ENCODE measurements around the gene RGS10. TPM values are rescaled to one million over a fixed set of nuclear protein-coding genes. Genes with fewer than 3 reads are reported as not detected.

The RGS10 gene
- total RNA-seq, 1 experiment from 2014 or later = 46.0 TPM

DNA sequence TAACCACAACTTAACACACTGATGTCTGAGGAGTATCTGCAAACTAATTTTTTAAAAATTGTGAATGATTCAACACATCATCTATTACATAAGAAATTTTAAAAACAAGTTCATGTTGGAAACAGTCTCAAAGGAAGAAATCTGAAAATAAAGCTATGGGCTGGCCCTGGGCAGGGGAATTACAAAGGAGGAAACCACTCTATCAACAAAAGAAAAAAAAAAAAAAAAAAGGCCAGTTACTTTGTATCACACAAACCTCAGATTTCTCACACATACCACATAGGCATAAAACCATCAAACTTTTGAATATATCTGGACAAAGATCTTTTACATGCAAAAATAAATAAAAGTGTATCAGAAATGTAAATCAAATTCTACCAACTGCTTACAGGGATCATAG is 33.5 kb upstream of the RGS10 start:
- H3K27ac ChIP-seq = no peak overlapping the region
- no peaks in the 10 kb centered on the region for H4K20me1 ChIP-seq (ENCODE audit: insufficient read depth)
- ChIA-PET CTCF (no interaction called here), POLR2A (ENCODE audit: unreplicated experiment) (no interaction called here)
- peaks cover 15% of the 10 kb centered on the region; the same call in 1 of the 2 replicates for H3K36me3 ChIP-seq (ENCODE audit: low read depth)
- no peaks in the 10 kb centered on the region for H3K9me3 ChIP-seq (ENCODE audit: insufficient read depth, low read depth)
- BruUV-seq (replicated peaks) = no TSS peak
- H3K4me1 ChIP-seq (replicated peaks; ENCODE audit: insufficient read depth) = no peaks in the 10 kb centered on the region
- peaks cover 18% of the 10 kb centered on the region for H3F3A ChIP-seq (ENCODE audit: insufficient read depth, low read depth)
- no peaks in the 10 kb centered on the region for H3K27me3 ChIP-seq (ENCODE audit: insufficient read depth, low read depth)
- no peaks in the 10 kb centered on the region for H3K9me2 ChIP-seq (ENCODE audit: insufficient read depth)
- no peak for TF ChIP-seq EZH2 (IDR thresholded peaks at IDR 0.05; ENCODE audit: low read depth)
- TF ChIP-seq, protein P1, sequence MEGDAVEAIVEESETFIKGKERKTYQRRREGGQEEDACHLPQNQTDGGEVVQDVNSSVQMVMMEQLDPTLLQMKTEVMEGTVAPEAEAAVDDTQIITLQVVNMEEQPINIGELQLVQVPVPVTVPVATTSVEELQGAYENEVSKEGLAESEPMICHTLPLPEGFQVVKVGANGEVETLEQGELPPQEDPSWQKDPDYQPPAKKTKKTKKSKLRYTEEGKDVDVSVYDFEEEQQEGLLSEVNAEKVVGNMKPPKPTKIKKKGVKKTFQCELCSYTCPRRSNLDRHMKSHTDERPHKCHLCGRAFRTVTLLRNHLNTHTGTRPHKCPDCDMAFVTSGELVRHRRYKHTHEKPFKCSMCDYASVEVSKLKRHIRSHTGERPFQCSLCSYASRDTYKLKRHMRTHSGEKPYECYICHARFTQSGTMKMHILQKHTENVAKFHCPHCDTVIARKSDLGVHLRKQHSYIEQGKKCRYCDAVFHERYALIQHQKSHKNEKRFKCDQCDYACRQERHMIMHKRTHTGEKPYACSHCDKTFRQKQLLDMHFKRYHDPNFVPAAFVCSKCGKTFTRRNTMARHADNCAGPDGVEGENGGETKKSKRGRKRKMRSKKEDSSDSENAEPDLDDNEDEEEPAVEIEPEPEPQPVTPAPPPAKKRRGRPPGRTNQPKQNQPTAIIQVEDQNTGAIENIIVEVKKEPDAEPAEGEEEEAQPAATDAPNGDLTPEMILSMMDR (conservative IDR thresholded peaks at IDR 0.05) = no peak
- H3K79me2 ChIP-seq (ENCODE audit: low read depth) = no peaks in the 10 kb centered on the region
- intact Hi-C loops (cut with micrococcal nuclease; ENCODE audit: unreplicated experiment) = no loop called here
- no peak overlapping the region for H3K4me2 ChIP-seq
- DNase-seq = no peak
- no peak overlapping the region for H3K4me3 ChIP-seq
- H2AFZ ChIP-seq = no peak overlapping the region

DNA sequence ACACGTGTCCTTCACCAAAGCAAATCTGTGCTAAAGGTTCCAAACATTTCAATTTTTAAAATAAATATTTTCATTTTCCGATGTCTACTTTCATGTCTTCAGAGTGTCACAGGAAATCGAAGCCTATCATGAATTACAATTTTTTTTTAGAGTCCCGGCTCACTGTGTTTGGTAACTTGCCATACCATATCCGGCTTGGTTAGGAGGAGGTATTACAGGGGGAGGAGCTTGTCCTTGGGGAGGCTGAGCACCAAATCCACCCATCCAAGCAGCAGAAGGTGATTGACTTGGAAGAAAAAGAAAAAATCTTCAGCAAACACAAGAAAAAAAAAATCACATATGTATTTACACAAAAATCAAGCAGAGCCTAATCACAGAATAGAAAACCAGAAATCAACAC is 33.0 kb upstream of the RGS10 start:
- Histone ChIP-seq H3K9me2 (ENCODE audit: insufficient read depth) (no peaks in the 10 kb centered on the region), H3K36me3 (ENCODE audit: low read depth) (peaks cover 15% of the 10 kb centered on the region; the same call in 1 of the 2 replicates), H3K4me3 (no peak overlapping the region), H3K27ac (no peak overlapping the region), H3K4me2 (no peak overlapping the region), H2AFZ (no peak overlapping the region), H3K79me2 (ENCODE audit: low read depth) (no peaks in the 10 kb centered on the region), H3K27me3 (ENCODE audit: insufficient read depth, low read depth) (no peaks in the 10 kb centered on the region), H3F3A (ENCODE audit: insufficient read depth, low read depth) (peaks cover 19% of the 10 kb centered on the region), H4K20me1 (ENCODE audit: insufficient read depth) (no peaks in the 10 kb centered on the region), H3K9me3 (ENCODE audit: insufficient read depth, low read depth) (no peaks in the 10 kb centered on the region), H3K4me1 (replicated peaks; ENCODE audit: insufficient read depth) (no peaks in the 10 kb centered on the region)
- ChIA-PET POLR2A (ENCODE audit: unreplicated experiment) (no interaction called here), CTCF (no interaction called here)
- TF ChIP-seq, protein P1 (conservative IDR thresholded peaks at IDR 0.05) = no peak
- TF ChIP-seq EZH2 (IDR thresholded peaks at IDR 0.05; ENCODE audit: low read depth) = no peak
- BruUV-seq (replicated peaks) = no TSS peak
- intact Hi-C loops (cut with micrococcal nuclease; ENCODE audit: unreplicated experiment) = no loop called here
- DNase-seq = no peak

GRCh38 chr10:119567978-119568377 is 25.5 kb upstream of the RGS10 start:
- H3K9me2 ChIP-seq (ENCODE audit: insufficient read depth) = no peaks in the 10 kb centered on the region
- H3K4me3 ChIP-seq = no peak overlapping the region
- POLR2A ChIA-PET (ENCODE audit: unreplicated experiment) = no interaction called here
- no peak overlapping the region for H3K27ac ChIP-seq
- peaks cover 10% of the 10 kb centered on the region for H3F3A ChIP-seq (ENCODE audit: insufficient read depth, low read depth)
- TF ChIP-seq, protein P1 (conservative IDR thresholded peaks at IDR 0.05) = no peak
- TF ChIP-seq EZH2 (IDR thresholded peaks at IDR 0.05; ENCODE audit: low read depth) = no peak
- no peaks in the 10 kb centered on the region for H4K20me1 ChIP-seq (ENCODE audit: insufficient read depth)
- intact Hi-C loops (cut with micrococcal nuclease; ENCODE audit: unreplicated experiment) = no loop called here
- CTCF ChIA-PET = no interaction called here
- no peak overlapping the region for H3K4me2 ChIP-seq
- no peaks in the 10 kb centered on the region for H3K9me3 ChIP-seq (ENCODE audit: insufficient read depth, low read depth)
- no TSS peak for BruUV-seq (replicated peaks)
- no peaks in the 10 kb centered on the region for H3K79me2 ChIP-seq (ENCODE audit: low read depth)
- H3K4me1 ChIP-seq (replicated peaks; ENCODE audit: insufficient read depth) = no peaks in the 10 kb centered on the region
- no peaks in the 10 kb centered on the region for H3K36me3 ChIP-seq (ENCODE audit: low read depth)
- no peak overlapping the region for H2AFZ ChIP-seq
- no peak for DNase-seq
- H3K27me3 ChIP-seq (ENCODE audit: insufficient read depth, low read depth) = no peaks in the 10 kb centered on the region
